GM12892 (cell line): ENCODE measurements around the gene ATAD3A.

ENCODE experiments used
- POLR2A ChIP-seq: IDR thresholded peaks from 2 replicates; pipeline ENCODE4 v1.6.1; 2011; ENCODE audit warnings: low read depth, low read length, control low read depth
- POLR2AphosphoS5 ChIP-seq: IDR thresholded peaks from 2 replicates; pipeline ENCODE4 v1.6.1; 2011; ENCODE audit warnings: low read depth, low read length, control low read depth
- TAF1 ChIP-seq: IDR thresholded peaks from 2 replicates; pipeline ENCODE4 v1.6.1; 2011; ENCODE audit warnings: low read depth, mild to moderate bottlenecking, control low read depth, low read length, borderline replicate concordance

DNA sequence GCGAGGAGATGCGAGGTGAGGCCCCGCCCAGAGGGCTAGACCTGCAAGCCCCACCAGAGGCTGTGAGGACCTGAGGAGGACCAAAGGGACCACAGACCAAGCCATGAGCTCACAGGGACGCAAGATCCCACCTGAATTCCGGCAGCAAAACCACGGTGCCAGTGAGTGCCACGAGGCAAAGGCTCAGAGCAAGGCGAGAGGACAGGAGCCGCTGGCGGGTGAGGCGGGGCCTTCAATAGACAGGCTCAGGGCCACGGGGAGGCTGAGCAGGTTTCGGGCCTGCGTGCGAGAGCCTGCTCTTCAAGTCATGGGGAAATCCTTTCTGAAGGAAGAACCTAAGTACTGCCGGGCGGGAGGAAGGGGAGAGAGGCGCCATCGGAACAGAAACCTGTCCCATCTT, 35.5 kb downstream of the ATAD3A start:
- TF ChIP-seq POLR2A (no peak), POLR2AphosphoS5 (no peak), TAF1 (no peak)
